NCI-H2196 (cell line): ENCODE measurements around the gene CFAP157.

Source experiments
- DNase-seq: peaks from one replicate; lab custom pipeline; 2025; ENCODE audit not compliant: unreplicated experiment; lab: John Stamatoyannopoulos, UW

The CFAP157 gene

GRCh38 chr9:127706836-127707241 is at the start of gene CFAP157:
Gene CFAP157, plus strand, starts transcription at chr9:127706988. Its CDS starts 44 bp downstream, at chr9:127707032.
- DNase-seq: peak; percentile 48

- DNase-seq: no peak
Observed at GRCh38 chr9:127658428-127658827, 48.4 kb upstream of the CFAP157 start.

- peak; percentile 27 for DNase-seq
Observed at GRCh38 chr9:127660886-127661741, 45.7 kb upstream of the CFAP157 start.

- DNase-seq: no peak
Observed at GRCh38 chr9:127662617-127663016, 44.2 kb upstream of the CFAP157 start.

- no peak for DNase-seq
Observed at GRCh38 chr9:127664324-127664677, 42.5 kb upstream of the CFAP157 start.

GRCh38 chr9:127664678-127665507 is 41.9 kb upstream of the CFAP157 start:
- no peak for DNase-seq

DNA sequence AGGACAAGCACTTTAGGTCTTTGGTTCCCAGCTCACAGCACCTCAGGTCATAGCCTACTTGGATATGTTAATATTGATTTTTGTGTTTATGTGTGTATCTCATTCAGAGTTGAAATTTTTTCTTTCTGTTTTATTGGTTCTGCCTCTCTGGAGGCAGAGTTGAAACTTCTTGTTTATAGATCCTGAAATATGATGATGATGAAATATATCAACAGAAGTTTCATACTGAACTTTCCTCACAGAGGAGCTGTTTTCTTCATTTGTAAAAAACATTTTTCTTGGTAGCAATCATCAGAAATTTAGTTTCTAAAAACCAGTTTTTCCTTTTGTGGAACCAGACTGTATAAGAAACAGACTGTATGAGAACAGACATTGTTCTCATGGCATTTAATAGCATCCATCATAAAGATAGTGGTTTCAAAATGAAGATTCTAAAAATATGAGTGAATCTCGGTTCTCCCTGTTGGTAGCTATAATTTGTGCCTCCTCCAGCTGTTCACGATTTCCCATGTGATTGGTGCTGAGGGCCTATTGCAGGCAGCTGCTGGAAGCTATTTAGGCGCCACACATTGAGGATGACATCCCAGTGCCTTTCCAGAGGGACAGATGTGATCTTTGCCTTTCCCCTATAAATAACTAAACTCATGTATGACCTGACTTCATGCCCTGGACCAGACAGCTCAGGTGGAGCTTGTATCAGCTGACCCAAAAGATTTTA is 39.5 kb upstream of the CFAP157 start:
- no peak for DNase-seq

DNA sequence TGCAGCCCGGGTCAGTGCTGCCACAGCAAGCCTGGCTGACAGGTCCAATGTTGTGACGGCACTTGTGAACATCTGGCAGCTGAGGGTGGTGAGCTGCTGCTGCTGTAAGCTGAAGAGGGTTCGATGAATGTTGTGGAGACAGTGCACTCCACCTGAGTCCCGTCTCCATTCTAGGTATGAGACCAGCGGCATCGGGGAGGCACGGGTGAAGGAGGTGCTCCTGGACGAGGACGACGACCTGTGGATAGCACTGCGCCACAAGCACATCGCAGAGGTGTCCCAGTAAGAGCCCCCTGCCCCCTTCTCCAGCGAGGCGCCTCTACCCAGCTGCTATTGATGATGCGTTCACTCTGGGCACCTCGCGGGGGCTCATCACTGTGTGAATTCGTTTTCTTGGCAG is 38.9 kb upstream of the CFAP157 start:
- no peak for DNase-seq

GRCh38 chr9:127673234-127673633 is 33.6 kb upstream of the CFAP157 start:
- no peak for DNase-seq

- no peak for DNase-seq
Observed at GRCh38 chr9:127676638-127677037, 30.1 kb upstream of the CFAP157 start.

GRCh38 chr9:127679506-127679905 is 27.3 kb upstream of the CFAP157 start:
- DNase-seq: no peak

GRCh38 chr9:127680226-127680625 is 26.6 kb upstream of the CFAP157 start:
- no peak for DNase-seq

DNA sequence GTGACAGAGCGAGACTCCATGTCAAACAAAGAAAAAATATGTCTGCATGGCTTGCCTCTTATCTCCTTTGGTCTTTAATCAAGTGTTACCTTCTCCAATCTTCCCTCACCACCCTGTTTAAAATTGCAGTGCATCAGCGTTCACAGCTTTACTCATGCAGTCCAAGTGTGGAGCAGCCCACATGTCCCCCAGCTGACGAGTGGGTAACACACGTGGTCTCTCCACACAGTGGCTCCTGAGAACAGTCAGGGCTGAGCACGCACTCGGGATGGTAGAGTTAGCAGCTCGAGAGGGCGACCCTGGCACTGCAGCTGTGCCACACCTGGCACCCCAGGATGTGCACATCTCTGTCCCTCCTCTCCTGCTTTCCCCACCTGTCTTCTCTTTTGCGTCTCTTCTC is 25.9 kb upstream of the CFAP157 start:
- DNase-seq: no peak

GRCh38 chr9:127682351-127683136 is 24.2 kb upstream of the CFAP157 start:
- peak; percentile 21 for DNase-seq

- DNase-seq: no peak
Observed at GRCh38 chr9:127683723-127684122, 23.1 kb upstream of the CFAP157 start.

GRCh38 chr9:127684576-127684975 is 22.2 kb upstream of the CFAP157 start:
- DNase-seq: no peak

- DNase-seq: peak; percentile 28
Observed at GRCh38 chr9:127686461-127687393, 20.1 kb upstream of the CFAP157 start.

GRCh38 chr9:127689329-127690000 is 17.3 kb upstream of the CFAP157 start:
- no peak for DNase-seq

- DNase-seq: no peak
Observed at GRCh38 chr9:127690735-127691134, 16.1 kb upstream of the CFAP157 start.
